HG03469 (cell line): ENCODE results near the gene SP4.

Experiments
- ATAC-seq: cut with Tn5 transposase; IDR thresholded peaks from one replicate; pipeline ENCODE4 v1.9.1; 2021; ENCODE audit warnings: mild to moderate bottlenecking, moderate library complexity, moderate number of reproducible peaks; ENCODE audit not compliant: unreplicated experiment

The SP4 gene

DNA sequence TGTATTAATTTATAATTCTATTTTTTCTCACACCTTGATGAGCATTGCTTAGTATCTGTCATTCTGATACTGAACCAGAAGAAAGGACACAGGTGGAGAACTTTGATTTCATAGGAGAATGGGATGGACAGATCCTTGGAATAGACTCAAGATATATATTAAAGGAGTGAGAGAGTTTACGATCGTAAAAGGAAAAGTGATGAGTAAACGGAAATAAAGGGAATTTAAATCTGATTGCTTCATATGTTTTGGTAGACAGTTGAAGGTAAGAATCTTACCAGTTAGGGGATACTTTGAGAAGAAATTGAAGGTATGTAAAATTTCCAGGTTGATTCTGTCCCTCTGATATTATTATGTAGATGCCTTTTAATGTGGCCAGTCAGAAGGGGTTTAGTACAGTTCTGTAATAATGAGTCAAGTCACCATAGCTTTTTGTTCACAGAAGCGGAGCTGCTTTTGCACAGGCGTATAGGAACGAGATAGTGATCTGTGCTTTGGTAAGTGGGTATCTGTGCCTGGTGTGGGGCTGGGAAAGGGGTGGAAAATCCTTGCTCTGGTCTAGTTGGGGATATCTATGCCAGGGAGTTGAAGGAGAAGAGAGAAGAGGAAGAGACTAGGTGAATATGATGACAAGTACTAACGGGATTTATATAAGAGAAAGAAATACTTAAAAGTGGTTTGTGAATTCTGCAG, 15.4 kb downstream of the SP4 start:
- ATAC-seq: no peak

DNA sequence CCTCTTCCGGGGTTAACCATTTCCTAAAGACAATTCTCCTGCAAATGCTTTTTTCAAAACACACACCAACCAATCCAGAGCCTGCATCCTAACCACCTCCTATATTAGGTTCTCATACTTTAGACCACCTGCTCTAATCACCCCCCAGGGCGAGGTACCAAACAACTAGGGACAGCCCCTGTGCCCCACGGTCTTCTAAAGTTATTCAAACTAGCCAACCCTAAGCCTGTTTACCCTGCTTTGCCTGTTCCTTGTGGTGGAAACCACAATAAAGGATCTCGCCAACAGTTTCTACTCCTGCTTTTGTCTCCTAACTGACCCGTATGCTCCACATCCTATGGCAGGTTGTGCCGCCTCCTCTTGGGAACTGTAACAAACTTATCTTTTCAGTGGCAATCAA, 21.1 kb downstream of the SP4 start:
- no peak for ATAC-seq

GRCh38 chr7:21450076-21450475, 22.2 kb downstream of the SP4 start:
- no peak for ATAC-seq

DNA sequence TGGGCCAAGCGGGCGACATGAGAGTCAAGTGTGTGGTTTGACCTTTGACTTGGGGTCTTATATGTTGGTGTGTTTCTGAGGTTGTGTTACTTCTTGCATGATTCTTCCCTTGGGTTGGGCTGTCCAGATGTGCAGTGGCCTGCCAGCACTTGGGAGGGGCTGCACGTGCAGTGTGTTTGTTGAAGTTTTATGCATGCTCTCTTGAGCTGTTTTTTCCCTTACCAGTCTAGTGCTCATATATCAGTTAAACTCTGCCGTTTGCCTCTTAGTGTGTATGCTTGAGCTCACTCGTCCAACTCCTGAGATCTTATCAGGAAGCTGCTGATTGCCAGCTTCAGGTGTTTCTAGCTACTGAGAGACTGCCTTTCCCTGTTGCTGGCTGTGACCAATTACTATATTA, 23.1 kb downstream of the SP4 start:
- ATAC-seq: no peak

GRCh38 chr7:21454182-21454581, 26.3 kb downstream of the SP4 start:
- ATAC-seq: no peak

GRCh38 chr7:21454906-21455305, 27.0 kb downstream of the SP4 start:
- no peak for ATAC-seq

GRCh38 chr7:21461282-21461681, 33.4 kb downstream of the SP4 start:
- no peak for ATAC-seq

DNA sequence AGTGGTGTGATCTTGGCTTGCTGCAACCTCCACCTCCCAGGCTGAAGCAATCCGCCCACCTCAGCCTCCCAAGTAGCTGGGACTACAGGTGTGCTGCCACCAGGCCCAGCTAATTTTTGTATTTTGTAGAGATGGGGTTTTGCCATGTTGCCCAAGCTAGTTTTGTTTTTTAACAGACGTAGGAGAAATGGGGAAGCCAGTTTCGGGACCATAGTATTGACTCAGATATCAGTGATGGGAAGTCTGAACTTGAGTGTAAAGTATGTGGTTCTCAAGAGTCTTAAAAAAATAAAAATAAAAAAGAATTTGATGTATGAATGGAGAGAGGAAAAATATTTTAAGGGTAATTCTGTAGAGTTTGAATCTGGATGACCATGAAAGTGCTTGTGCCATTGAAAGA, 34.2 kb downstream of the SP4 start:
- ATAC-seq: no peak

- ATAC-seq: no peak
Observed at GRCh38 chr7:21463524-21463923, 35.6 kb downstream of the SP4 start.

- ATAC-seq: no peak
Observed at GRCh38 chr7:21468969-21469368, 41.1 kb downstream of the SP4 start.

DNA sequence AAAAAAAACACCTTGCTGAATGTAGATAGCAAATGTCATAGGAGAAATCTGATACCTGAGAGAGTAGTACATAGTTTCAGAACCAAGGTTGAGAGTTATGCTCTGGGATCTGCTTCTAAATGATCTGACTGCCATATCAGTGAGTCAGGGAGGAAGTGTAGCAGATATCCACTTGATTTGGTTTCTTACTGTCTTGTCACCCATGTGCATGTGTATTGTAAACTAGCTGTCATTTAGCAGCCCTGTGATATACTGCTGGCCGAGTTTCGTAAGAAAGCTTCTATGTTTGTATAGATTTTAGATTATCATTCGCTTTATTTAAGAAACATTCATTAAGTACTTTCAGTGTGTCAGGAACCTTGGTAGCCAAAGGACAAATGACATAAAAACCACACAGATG, 42.0 kb downstream of the SP4 start:
- no peak for ATAC-seq

GRCh38 chr7:21472029-21472428, 44.1 kb downstream of the SP4 start:
- no peak for ATAC-seq

DNA sequence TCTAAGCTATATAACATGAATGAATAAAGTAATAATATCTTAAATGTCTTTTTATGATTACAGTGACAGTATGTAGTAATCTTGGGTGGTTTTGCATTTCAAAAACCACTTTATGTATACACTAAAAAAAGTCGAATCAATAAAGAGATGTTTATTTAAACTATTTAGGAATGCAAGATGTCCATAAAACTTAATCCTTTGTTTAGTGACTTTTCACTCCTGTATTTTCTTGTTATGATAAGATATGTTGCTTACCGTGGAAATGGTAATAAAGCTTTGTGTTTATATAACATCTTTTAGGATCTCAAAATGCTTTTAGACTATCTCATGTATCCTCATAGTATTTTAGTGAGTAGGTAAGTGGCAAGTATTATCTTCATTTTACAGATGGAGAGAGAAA, 48.5 kb downstream of the SP4 start:
- no peak for ATAC-seq

- ATAC-seq: no peak
Observed at GRCh38 chr7:21480693-21481403, 53.0 kb downstream of the SP4 start.

- no peak for ATAC-seq
Observed at GRCh38 chr7:21486511-21486910, 58.6 kb downstream of the SP4 start.

DNA sequence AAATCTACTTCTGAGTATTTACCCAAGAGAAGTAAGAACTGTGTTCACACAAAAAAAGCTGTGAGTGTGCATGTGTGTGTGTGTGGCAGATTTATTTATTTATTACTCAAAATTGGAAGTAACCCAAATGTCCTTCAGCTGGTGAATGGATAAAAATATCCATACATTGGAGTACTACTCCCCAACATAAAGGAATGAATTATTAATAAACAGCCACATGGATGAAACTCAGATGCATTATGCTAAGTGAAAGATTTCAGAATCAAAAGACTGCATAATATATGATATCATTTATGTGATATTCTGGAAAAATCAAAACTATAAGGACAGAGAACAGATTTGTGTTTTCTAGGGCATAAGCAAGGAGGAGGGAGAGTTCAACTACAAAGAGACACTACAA, 67.8 kb downstream of the SP4 start:
- ATAC-seq: no peak

DNA sequence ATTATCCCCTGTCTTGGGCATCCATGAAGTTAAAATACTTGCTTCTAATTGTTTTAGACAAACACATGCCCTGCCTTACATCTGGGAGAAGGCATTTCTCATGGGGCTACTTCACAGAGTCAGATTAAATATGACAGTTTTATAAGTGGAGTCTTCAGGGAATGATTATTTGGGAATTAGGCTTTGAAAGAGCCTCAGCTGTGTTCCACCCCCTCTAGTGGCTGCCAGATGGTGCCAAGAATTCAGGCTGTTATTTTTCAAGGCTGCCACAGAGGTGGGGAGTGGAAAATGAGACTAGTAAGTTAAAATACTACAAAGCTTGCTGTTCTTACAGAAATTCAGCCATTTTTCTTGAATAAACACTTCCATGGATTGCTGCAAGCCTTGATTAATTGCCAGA, 69.2 kb downstream of the SP4 start:
- ATAC-seq: no peak

GRCh38 chr7:21500117-21500832, 72.4 kb downstream of the SP4 start:
- ATAC-seq: no peak

DNA sequence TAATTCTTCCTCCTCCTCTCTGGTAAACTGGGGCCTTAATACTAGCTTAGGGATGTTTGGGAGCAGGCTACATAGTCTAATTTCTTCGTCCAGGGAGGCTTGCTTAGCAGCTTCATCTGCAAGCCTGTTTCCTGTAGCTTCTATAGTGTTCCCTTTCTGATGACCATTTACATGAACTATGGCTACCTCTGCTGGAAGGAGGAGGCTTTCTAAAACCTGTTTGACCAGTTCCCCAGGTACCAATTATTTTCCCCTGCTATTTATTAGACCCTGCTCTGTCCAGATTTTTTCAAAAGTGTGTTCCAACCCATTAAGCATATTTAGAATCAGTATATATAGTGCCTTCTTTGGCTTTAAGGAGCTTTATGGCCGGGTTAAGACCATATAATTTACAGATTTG, 76.1 kb downstream of the SP4 start:
- no peak for ATAC-seq

- ATAC-seq: no peak
Observed at GRCh38 chr7:21507627-21508343, 79.9 kb downstream of the SP4 start.

DNA sequence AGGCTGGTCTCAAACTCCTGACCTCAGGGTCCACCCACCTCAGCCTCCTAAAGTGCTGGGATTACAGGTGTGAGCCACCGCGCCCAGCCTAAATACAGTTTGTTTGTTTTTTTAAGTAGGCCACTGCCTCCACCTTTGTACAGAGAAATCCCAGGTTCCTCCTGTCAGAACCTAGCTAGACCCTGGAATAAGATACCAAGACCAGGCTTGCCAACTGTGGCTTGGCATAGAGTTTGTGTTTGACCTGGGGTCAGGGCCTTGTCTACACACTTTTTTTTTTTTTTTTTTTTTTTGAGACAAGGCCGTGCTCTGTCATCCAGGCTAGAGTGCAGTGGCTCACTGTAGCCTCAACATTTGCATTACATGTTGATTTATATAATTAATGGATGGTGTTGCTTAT, 80.7 kb downstream of the SP4 start:
- no peak for ATAC-seq
